Endothelial cell of umbilical vein (primary cell): Measurements from ENCODE around the gene OSBP2. TPM values are rescaled to one million over a fixed set of nuclear protein-coding genes. Genes with fewer than 3 reads are reported as not detected.

Experiments
- BruUV-seq: library from RNA; stranded (reverse); fragments of 400-500 nt; replicated peaks from 2 replicates; lab custom pipeline; 2021; lab: Mats Ljungman, UMichigan
- CTCF ChIA-PET: fragments of 300-600, 350-600 bp; sonication (Branson Sonifier 250); formaldehyde crosslinking; loops from one replicate; lab custom pipeline; 2021; ENCODE audit warnings: antibody characterized with exemption, inconsistent platforms; lab: Charles Lee
- POLR2A ChIA-PET: fragments of 300-600, 350-600 bp; sonication (Branson Sonifier 250); formaldehyde crosslinking; loops from one replicate; lab custom pipeline; 2021; ENCODE audit warnings: antibody characterized with exemption, inconsistent platforms; lab: Charles Lee
- DNase-seq: peaks from one replicate; pipeline ENCODE4 v3.0.0-alpha.2; 2011; ENCODE audit warnings: low read depth, low spot score
- FAIRE-seq: peaks from 2 replicates; lab custom pipeline; 2011; peaks lifted over from hg19 to GRCh38; lab: Jason Lieb, UNC
- H2AFZ ChIP-seq: 2 replicates; pipeline ENCODE4 v1.6.0; 2012; ENCODE audit warnings: low read depth, low read length, control low read depth, inconsistent platforms
- H3K27ac ChIP-seq: 2 replicates; pipeline ENCODE4 v1.5.1; 2011; ENCODE audit warnings: low read depth, mild to moderate bottlenecking, control low read depth, low read length, moderate library complexity; ENCODE audit not compliant: insufficient read depth
- H3K27me3 ChIP-seq, 2 experiments: 2 replicates each; pipeline versions ENCODE4 v1.6.0 to v1.6.1; 2011; ENCODE audit warnings: low read length in 2 of 2, mixed read lengths in 1 of 2; ENCODE audit not compliant: control insufficient read depth in 2 of 2, insufficient read depth in 2 of 2
- H3K36me3 ChIP-seq, 2 experiments: 2 replicates in 1 of 2; 3 replicates in 1 of 2; pipeline ENCODE4 v1.5.1; 2011; ENCODE audit warnings: low read length in 2 of 2, mild to moderate bottlenecking in 1 of 2, moderate library complexity in 1 of 2; ENCODE audit not compliant: control insufficient read depth in 2 of 2, insufficient read depth in 2 of 2; ENCODE audit errors: extremely low read depth in 1 of 2
- H3K4me1 ChIP-seq: 3 replicates; pipeline ENCODE4 v1.5.1; 2011; ENCODE audit warnings: mild to moderate bottlenecking, low read length; ENCODE audit not compliant: control insufficient read depth, insufficient read depth; ENCODE audit errors: extremely low read depth
- H3K4me2 ChIP-seq: 2 replicates; pipeline ENCODE4 v1.6.1; 2011; ENCODE audit warnings: low read length, control low read depth, mixed read lengths; ENCODE audit not compliant: insufficient read depth
- H3K4me3 ChIP-seq, 3 experiments: fragments of 200-600 bp in 1 of 3; sonication (generic), shearing (Covaris generic) in 1 of 3; replicated peaks in 1 of 3; 2 replicates each; pipeline ENCODE4 v1.5.1; 2011 to 2016; ENCODE audit warnings: control low read depth in 3 of 3, low read length in 3 of 3, mild to moderate bottlenecking in 2 of 3, inconsistent platforms in 1 of 3, low read depth in 1 of 3, moderate library complexity in 1 of 3; ENCODE audit not compliant: insufficient read depth in 1 of 3
- H3K79me2 ChIP-seq: 2 replicates; pipeline ENCODE4 v1.6.0; 2012; ENCODE audit warnings: low read length, inconsistent platforms; ENCODE audit not compliant: control insufficient read depth, insufficient read depth
- H3K9ac ChIP-seq: replicated peaks from 2 replicates; pipeline ENCODE3; 2011; ENCODE audit warnings: low read length, control low read depth; ENCODE audit not compliant: insufficient read depth; ENCODE audit errors: extremely low read depth
- H3K9me1 ChIP-seq: replicated peaks from 3 replicates; pipeline ENCODE4 v1.6.0; 2011; ENCODE audit warnings: mild to moderate bottlenecking, low read length; ENCODE audit not compliant: control insufficient read depth, insufficient read depth; ENCODE audit errors: extremely low read depth
- H3K9me3 ChIP-seq: replicated peaks from 2 replicates; pipeline ENCODE4 v1.5.1; 2012; ENCODE audit warnings: low read length, inconsistent platforms; ENCODE audit not compliant: control insufficient read depth, insufficient read depth
- H4K20me1 ChIP-seq: replicated peaks from 2 replicates; pipeline ENCODE3; 2011; ENCODE audit warnings: mild to moderate bottlenecking, low read length; ENCODE audit not compliant: control insufficient read depth, insufficient read depth; ENCODE audit errors: extremely low read depth
- EZH2 ChIP-seq: IDR thresholded peaks from 2 replicates; pipeline ENCODE4 v1.6.1; 2012; ENCODE audit warnings: borderline replicate concordance, low read depth, mild to moderate bottlenecking, moderate library complexity, low read length, inconsistent platforms; ENCODE audit not compliant: severe bottlenecking
- FOS ChIP-seq: IDR thresholded peaks from 2 replicates; pipeline ENCODE4 v1.6.1; 2011; ENCODE audit warnings: mild to moderate bottlenecking, low read length, moderate library complexity, borderline replicate concordance; ENCODE audit not compliant: insufficient read depth
- GATA2 ChIP-seq: IDR thresholded peaks from 2 replicates; pipeline ENCODE4 v1.7.0; 2011; ENCODE audit warnings: low read depth, mild to moderate bottlenecking, moderate library complexity, mixed read lengths, low read length; ENCODE audit not compliant: insufficient read length, insufficient read depth
- JUN ChIP-seq: IDR thresholded peaks from 2 replicates; pipeline ENCODE4 v1.6.1; 2011; ENCODE audit warnings: borderline replicate concordance, low read depth; ENCODE audit not compliant: insufficient read length, insufficient read depth
- MYC ChIP-seq: IDR thresholded peaks from one replicate; pipeline ENCODE4 v1.6.1; 2011; ENCODE audit warnings: mild to moderate bottlenecking, low read depth, low read length
- POLR2A ChIP-seq: IDR thresholded peaks from 2 replicates; pipeline ENCODE4 v1.6.1; 2012; ENCODE audit warnings: low read depth, mild to moderate bottlenecking, control low read depth, low read length
- POLR2AphosphoS5 ChIP-seq: IDR thresholded peaks from 2 replicates; pipeline ENCODE4 v1.6.1; 2012; ENCODE audit warnings: low read depth, mild to moderate bottlenecking, control low read depth, low read length, moderate library complexity; ENCODE audit not compliant: insufficient read depth
- dilution Hi-C: fragments of 300-500 bp; cut with MboI; formaldehyde crosslinking; loops from one replicate; pipeline ENCODE4 v1.15.0; 2019; ENCODE audit warnings: low sequenced_read_pairs; ENCODE audit not compliant: extremely low pct_ligation_motif_present
- intact Hi-C: fragments of 100-400 bp; cut with micrococcal nuclease; formaldehyde crosslinking; loops from one replicate; pipeline ENCODE4 v1.10.0; 2022
- polyA plus RNA-seq, 4 experiments: library from polyadenylated mRNA; depleted of rRNA in 3 of 4; stranded (reverse) in 3 of 4; unstranded in 1 of 4; fragments of >200 nt; gene quantifications; 2 replicates each; pipeline versions ENCODE4 v1.2.1 to v1.2.3, GENCODE V29; 2011 to 2012; ENCODE audit warnings: missing spikeins in 1 of 4
- total RNA-seq: library from RNA; stranded (reverse); gene quantifications from 2 replicates; pipeline ENCODE4 v1.2.3, GENCODE V29; 2021
- TF ChIP-seq, protein P1 (sequence below), 2 donors: IDR thresholded peaks; 1 replicate in 1 of 2; 2 replicates in 1 of 2; pipeline ENCODE4 v1.5.1; 2011; ENCODE audit warnings: low read length in 2 of 2, mild to moderate bottlenecking in 2 of 2, moderate library complexity in 2 of 2, control low read depth in 1 of 2, inconsistent platforms in 1 of 2, low read depth in 1 of 2; ENCODE audit not compliant: insufficient read depth in 1 of 2; ENCODE audit errors: extremely low read depth in 1 of 2
- TF ChIP-seq, protein P2 (sequence below): IDR thresholded peaks from 2 replicates; pipeline ENCODE4 v1.6.1; 2011; ENCODE audit not compliant: insufficient read depth, insufficient read length

OSBP2 gene
- total and polyA plus RNA-seq, 2 donors (not counting 3 experiments of a cell fraction or from before 2014, with no cell fraction given) = 4.1 to 7.5 TPM

DNA sequence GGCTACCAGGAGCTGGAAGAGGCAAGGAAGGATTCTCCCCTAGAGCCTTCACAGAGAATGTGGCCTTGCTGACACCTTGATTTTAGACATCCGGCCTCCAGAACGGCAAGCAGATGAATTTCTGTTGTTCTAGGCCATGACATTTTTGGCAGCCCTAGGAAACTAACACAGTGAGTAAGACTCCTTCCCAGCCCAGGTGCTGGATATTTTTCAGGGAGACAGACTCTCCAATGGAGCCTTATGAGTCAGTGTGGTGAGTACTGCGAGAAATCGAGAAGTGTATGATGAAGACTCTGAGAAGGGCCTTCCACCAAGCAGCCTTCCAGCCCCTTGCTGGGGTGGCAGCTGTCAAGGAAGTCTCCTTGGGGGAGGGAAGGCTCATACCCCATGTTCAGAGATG is 114.4 kb downstream of the OSBP2 start:
- DNase-seq (no peak), FAIRE-seq (no peak)
- POLR2A ChIA-PET = no interaction called here
- H3K27me3 ChIP-seq = peaks cover 0 to 2% of the 10 kb centered on the region in 2 experiments
- no peaks in the 10 kb centered on the region for H3K36me3 ChIP-seq
- H3K4me3 ChIP-seq = no peak overlapping the region
- H3K27ac ChIP-seq = no peak overlapping the region
- H3K9me3 ChIP-seq = no peaks in the 10 kb centered on the region
- no TSS peak for BruUV-seq
- no peak overlapping the region for H3K4me2 ChIP-seq
- H3K4me1 ChIP-seq = peaks cover 10% of the 10 kb centered on the region
- no peak overlapping the region for H3K9ac ChIP-seq
- no peaks in the 10 kb centered on the region for H3K9me1 ChIP-seq
- TF ChIP-seq GATA2 (no peak), JUN (no peak), MYC (no peak), POLR2A (no peak), POLR2AphosphoS5 (no peak), EZH2 (no peak), FOS (no peak)
- TF ChIP-seq, protein P1, sequence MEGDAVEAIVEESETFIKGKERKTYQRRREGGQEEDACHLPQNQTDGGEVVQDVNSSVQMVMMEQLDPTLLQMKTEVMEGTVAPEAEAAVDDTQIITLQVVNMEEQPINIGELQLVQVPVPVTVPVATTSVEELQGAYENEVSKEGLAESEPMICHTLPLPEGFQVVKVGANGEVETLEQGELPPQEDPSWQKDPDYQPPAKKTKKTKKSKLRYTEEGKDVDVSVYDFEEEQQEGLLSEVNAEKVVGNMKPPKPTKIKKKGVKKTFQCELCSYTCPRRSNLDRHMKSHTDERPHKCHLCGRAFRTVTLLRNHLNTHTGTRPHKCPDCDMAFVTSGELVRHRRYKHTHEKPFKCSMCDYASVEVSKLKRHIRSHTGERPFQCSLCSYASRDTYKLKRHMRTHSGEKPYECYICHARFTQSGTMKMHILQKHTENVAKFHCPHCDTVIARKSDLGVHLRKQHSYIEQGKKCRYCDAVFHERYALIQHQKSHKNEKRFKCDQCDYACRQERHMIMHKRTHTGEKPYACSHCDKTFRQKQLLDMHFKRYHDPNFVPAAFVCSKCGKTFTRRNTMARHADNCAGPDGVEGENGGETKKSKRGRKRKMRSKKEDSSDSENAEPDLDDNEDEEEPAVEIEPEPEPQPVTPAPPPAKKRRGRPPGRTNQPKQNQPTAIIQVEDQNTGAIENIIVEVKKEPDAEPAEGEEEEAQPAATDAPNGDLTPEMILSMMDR (IDR thresholded peaks at IDR 0.05; ENCODE audit: extremely low read depth in 1 of 2, insufficient read depth in 1 of 2, low read depth in 1 of 2, low read length in 2 of 2) = no peak
- TF ChIP-seq, protein P2, sequence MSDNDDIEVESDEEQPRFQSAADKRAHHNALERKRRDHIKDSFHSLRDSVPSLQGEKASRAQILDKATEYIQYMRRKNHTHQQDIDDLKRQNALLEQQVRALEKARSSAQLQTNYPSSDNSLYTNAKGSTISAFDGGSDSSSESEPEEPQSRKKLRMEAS = no peak
- CTCF ChIA-PET = interaction anchor here (1.1 to 1.4 kb wide), 2 partner anchors 9 to 81 kb away, joined by 3 to 4 read pairs; no protein-coding TSS in a partner anchor
- intact Hi-C loops = no loop called here
- H3K79me2 ChIP-seq = no peaks in the 10 kb centered on the region
- dilution Hi-C loops = no loop called here
- no peak overlapping the region for H2AFZ ChIP-seq
- H4K20me1 ChIP-seq = no peaks in the 10 kb centered on the region
